ENCODE data around the gene TAF15.

The TAF15 gene

GRCh38 chr17:35773129-35773528 is 36.2 kb upstream of the TAF15 start:
- POLR2A ChIA-PET (ENCODE audit: low non-redundant PET) = no interaction called here
- peak overlapping the region; percentile 98 for H3K27ac ChIP-seq

GRCh38 chr17:35773679-35774425 is 35.4 kb upstream of the TAF15 start:
- POLR2A ChIA-PET (ENCODE audit: low non-redundant PET) = interaction anchor here (1.0 kb wide), 1 partner anchor 24 kb away, joined by 4 read pairs; no protein-coding TSS in a partner anchor

More at GRCh38 chr17:35773129-35773528, 36.2 kb upstream of the TAF15 start:
- CTCF ChIA-PET = interaction anchor here (1.7 kb wide), 1 partner anchor 9 kb away, joined by 6 read pairs; no protein-coding TSS in a partner anchor
- TF ChIP-seq, protein P1, sequence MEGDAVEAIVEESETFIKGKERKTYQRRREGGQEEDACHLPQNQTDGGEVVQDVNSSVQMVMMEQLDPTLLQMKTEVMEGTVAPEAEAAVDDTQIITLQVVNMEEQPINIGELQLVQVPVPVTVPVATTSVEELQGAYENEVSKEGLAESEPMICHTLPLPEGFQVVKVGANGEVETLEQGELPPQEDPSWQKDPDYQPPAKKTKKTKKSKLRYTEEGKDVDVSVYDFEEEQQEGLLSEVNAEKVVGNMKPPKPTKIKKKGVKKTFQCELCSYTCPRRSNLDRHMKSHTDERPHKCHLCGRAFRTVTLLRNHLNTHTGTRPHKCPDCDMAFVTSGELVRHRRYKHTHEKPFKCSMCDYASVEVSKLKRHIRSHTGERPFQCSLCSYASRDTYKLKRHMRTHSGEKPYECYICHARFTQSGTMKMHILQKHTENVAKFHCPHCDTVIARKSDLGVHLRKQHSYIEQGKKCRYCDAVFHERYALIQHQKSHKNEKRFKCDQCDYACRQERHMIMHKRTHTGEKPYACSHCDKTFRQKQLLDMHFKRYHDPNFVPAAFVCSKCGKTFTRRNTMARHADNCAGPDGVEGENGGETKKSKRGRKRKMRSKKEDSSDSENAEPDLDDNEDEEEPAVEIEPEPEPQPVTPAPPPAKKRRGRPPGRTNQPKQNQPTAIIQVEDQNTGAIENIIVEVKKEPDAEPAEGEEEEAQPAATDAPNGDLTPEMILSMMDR (conservative IDR thresholded peaks at IDR 0.05; ENCODE audit: low read depth) = no peak
- no peak for DNase-seq (ENCODE audit: low spot score)

DNA sequence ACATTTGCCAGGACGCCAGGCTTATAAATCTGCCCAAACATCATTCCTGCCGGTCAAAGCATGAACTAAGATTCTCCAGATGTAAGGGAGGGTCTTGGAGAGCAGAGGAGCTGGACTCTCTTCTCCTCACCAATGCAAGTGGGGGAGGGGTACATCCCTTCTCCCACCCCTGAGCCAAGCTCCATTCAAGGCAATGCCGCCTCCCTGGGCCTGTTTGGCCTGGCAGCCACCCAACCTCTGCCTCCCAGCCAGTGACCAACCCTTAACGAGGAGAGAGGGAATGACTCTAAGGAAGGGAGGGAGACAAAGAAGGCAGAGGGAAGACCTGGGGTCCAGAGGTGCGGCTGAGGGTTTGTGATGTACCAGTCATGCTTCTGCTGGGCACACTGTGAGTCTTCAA is 34.8 kb upstream of the TAF15 start:
- DNase-seq (ENCODE audit: low spot score) = no peak
- CTCF ChIA-PET = no interaction called here
- POLR2A ChIA-PET (ENCODE audit: low non-redundant PET) = interaction anchor here (1.0 kb wide), 1 partner anchor 23 kb away, joined by 4 read pairs; no protein-coding TSS in a partner anchor
- TF ChIP-seq, protein P1 (conservative IDR thresholded peaks at IDR 0.05; ENCODE audit: low read depth) = no peak
- H3K27ac ChIP-seq = peak overlapping the region; percentile 98

More at GRCh38 chr17:35773679-35774425, 35.4 kb upstream of the TAF15 start:
- DNase-seq (ENCODE audit: low spot score) = no peak
- peak overlapping the region; percentile 98 for H3K27ac ChIP-seq
- TF ChIP-seq, protein P1 (conservative IDR thresholded peaks at IDR 0.05; ENCODE audit: low read depth) = no peak
- CTCF ChIA-PET = interaction anchor here (0.6 to 1.7 kb wide), 2 partner anchors 10 to 35 kb away, joined by 5 to 6 read pairs; no protein-coding TSS in a partner anchor

DNA sequence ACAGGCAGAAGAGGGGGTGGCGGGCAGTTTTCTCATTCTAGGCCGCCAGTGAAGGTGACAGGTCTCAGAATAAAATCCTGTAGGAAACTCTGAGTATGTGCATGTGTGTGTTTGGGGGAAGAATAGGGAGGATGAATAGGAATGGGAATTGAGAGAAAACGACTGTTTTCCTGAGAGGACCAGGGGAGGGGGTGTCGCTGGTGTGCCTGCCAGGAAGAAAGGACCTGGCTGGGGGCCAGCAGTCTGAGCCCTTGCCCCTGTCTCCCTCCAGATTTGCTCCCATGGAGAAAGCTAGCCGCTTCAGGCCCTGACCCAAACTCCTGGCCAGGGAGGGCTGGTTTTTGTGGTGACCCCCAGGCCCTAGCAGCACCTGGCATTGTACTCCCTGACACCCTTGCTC is 34.2 kb upstream of the TAF15 start:
- no peak for DNase-seq (ENCODE audit: low spot score)
- H3K27ac ChIP-seq = peak overlapping the region; percentile 98
- TF ChIP-seq, protein P1 (conservative IDR thresholded peaks at IDR 0.05; ENCODE audit: low read depth) = no peak
- ChIA-PET CTCF (interaction anchor here (0.7 kb wide), 1 partner anchor 30 kb away, joined by 3 read pairs; no protein-coding TSS in a partner anchor), POLR2A (ENCODE audit: low non-redundant PET) (no interaction called here)

DNA sequence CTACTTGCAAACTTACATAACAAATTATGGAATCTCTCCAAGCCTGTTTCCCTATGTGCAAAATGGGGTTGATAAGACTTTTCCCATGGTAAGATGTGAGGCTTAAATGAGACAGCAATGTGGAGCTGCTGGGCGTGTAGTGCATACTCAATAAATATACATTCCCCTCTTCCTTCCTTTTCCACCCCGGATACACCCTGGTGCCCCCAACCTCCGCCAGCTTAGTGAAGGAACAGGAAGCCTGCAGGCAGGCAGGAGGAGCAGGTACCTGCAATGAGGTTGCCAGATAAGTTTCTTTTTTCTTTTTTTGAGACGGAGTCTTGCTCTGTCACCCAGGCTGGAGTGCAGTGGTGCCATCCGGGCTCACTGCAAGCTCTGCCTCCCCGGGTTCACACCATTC is 33.7 kb upstream of the TAF15 start:
- ChIA-PET CTCF (interaction anchor here (0.6 to 0.7 kb wide), 2 partner anchors 25 to 30 kb away, joined by 3 read pairs; no protein-coding TSS in a partner anchor), POLR2A (ENCODE audit: low non-redundant PET) (interaction anchor here (0.6 kb wide), 1 partner anchor 828 kb away, joined by 3 read pairs; no protein-coding TSS in a partner anchor)
- TF ChIP-seq, protein P1 (conservative IDR thresholded peaks at IDR 0.05; ENCODE audit: low read depth) = no peak
- no peak for DNase-seq (ENCODE audit: low spot score)
- peak overlapping the region; percentile 98 for H3K27ac ChIP-seq

DNA sequence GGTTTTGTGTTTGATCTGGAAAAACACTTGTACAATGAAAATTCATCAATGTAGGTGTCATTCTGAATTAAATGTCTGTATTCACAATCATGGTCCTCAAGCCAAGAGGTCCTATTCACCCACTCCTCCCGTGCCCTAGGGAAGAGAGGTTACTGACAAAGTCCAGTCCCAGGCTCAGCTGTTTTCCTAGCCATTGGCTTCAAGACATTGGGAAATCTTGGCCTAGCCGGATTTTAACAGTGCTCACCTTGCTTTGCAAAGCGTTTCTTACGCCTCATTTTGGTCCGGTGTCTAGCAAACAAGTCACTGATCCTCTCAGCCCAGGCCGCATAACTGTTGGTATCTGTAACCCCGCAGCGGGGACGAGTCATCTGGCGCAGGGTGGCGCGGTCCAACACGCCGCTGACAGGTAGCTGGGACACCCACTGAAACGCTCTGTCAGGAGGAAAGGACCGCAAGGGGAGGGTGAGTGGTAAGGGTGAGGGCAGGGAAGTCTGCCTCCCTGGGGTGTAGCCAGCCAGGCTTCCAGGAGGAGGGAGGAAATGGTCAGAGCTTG is 30.6 kb upstream of the TAF15 start:
- ChIA-PET CTCF (interaction anchor here (0.9 to 1.0 kb wide), 2 partner anchors 14 to 15 kb away, joined by 4 to 5 read pairs; no protein-coding TSS in a partner anchor), POLR2A (ENCODE audit: low non-redundant PET) (no interaction called here)
- TF ChIP-seq, protein P1 (conservative IDR thresholded peaks at IDR 0.05; ENCODE audit: low read depth) = no peak
- DNase-seq (ENCODE audit: low spot score) = no peak
- H3K27ac ChIP-seq = peak overlapping the region; percentile 97
